Measurements from ENCODE around the gene PTGES3. TPM values are rescaled to one million over a fixed set of nuclear protein-coding genes. Genes with fewer than 3 reads are reported as not detected.

The PTGES3 gene
- total and polyA plus RNA-seq, 4 donors: 65.0 to 94.1 (median 81.3) TPM

- H3K4me1 ChIP-seq (ENCODE audit: control insufficient read depth in 4 of 4, insufficient read depth in 4 of 4, low read length in 3 of 4): peaks cover 5 to 25% (median 16%) of the 10 kb centered on the region in 4 donors
Observed at GRCh38 chr12:56668197-56668457, 20.0 kb downstream of the PTGES3 start.

GRCh38 chr12:56661979-56662638 lies 26.0 kb downstream of the PTGES3 start:
- Histone ChIP-seq H3K9ac (ENCODE audit: low read depth in 1 of 2, low read length in 2 of 2) (no peak overlapping the region), H3K27ac (ENCODE audit: low read depth in 1 of 2, low read length in 2 of 2) (no peak overlapping the region), H3K36me3 (ENCODE audit: control insufficient read depth in 4 of 4, insufficient read depth in 3 of 4, low read depth in 1 of 4, low read length in 3 of 4) (peaks cover 2 to 29% (median 24%) of the 10 kb centered on the region in 4 donors), H3K9me3 (ENCODE audit: control insufficient read depth in 4 of 4, low read length in 3 of 4) (no peaks in the 10 kb centered on the region), H3K4me3 (ENCODE audit: low read depth in 1 of 3, low read length in 3 of 3) (no peak overlapping the region), H3K4me1 (ENCODE audit: control insufficient read depth in 4 of 4, insufficient read depth in 4 of 4, low read length in 3 of 4) (no peaks in the 10 kb centered on the region), H3K27me3 (ENCODE audit: control insufficient read depth in 4 of 4, insufficient read depth in 4 of 4, low read length in 3 of 4) (no peaks in the 10 kb centered on the region)
- no peak for DNase-seq (ENCODE audit: low spot score)
- WGBS: 97% methylated on average over 13 of the region's 13 CpGs
- no peak for TF ChIP-seq REST (IDR thresholded peaks at IDR 0.05)
- no peak for TF ChIP-seq GABPA (IDR thresholded peaks at IDR 0.05 in 1 of 2, conservative IDR thresholded peaks at IDR 0.05 in 1 of 2)
- TF ChIP-seq FOXA1 (IDR thresholded peaks at IDR 0.05): no peak
- no peak for TF ChIP-seq FOXA2 (IDR thresholded peaks at IDR 0.05)
- TF ChIP-seq TAF1 (conservative IDR thresholded peaks at IDR 0.05): no peak
- TF ChIP-seq RXRA (IDR thresholded peaks at IDR 0.05): no peak
- TF ChIP-seq YY1 (IDR thresholded peaks at IDR 0.05): no peak
- no peak for TF ChIP-seq NR2F2 (IDR thresholded peaks at IDR 0.05)
- no peak for TF ChIP-seq ZBTB33 (IDR thresholded peaks at IDR 0.05)
- no peak for TF ChIP-seq EGR1 (IDR thresholded peaks at IDR 0.05; ENCODE audit: low read depth in 2 of 2)
- no peak for TF ChIP-seq RAD21 (IDR thresholded peaks at IDR 0.05)
- no peak for TF ChIP-seq HNF4A (conservative IDR thresholded peaks at IDR 0.05)

More at GRCh38 chr12:56668197-56668457, 20.0 kb downstream of the PTGES3 start:
- DNase-seq (ENCODE audit: low spot score): no peak
- H3K27me3 ChIP-seq (ENCODE audit: control insufficient read depth in 4 of 4, insufficient read depth in 4 of 4, low read length in 3 of 4): no peaks in the 10 kb centered on the region
- H3K27ac ChIP-seq (ENCODE audit: low read depth in 1 of 2, low read length in 2 of 2): no peak overlapping the region
- TF ChIP-seq FOXA2 (IDR thresholded peaks at IDR 0.05): no peak
- no peak for TF ChIP-seq ATF3 (IDR thresholded peaks at IDR 0.05)
- TF ChIP-seq MAX (IDR thresholded peaks at IDR 0.05): no peak
- no peak for TF ChIP-seq JUND (IDR thresholded peaks at IDR 0.05)
- no peak for TF ChIP-seq SP1 (IDR thresholded peaks at IDR 0.05)
- TF ChIP-seq HNF4G (IDR thresholded peaks at IDR 0.05): no peak
- no peak for TF ChIP-seq EGR1 (IDR thresholded peaks at IDR 0.05; ENCODE audit: low read depth in 2 of 2)
- no peak for TF ChIP-seq RXRA (IDR thresholded peaks at IDR 0.05)
- no peak for TF ChIP-seq NR2F2 (IDR thresholded peaks at IDR 0.05)
- TF ChIP-seq FOXA1 (IDR thresholded peaks at IDR 0.05): no peak
- TF ChIP-seq HNF4A (conservative IDR thresholded peaks at IDR 0.05): no peak
- TF ChIP-seq GABPA (IDR thresholded peaks at IDR 0.05 in 1 of 2, conservative IDR thresholded peaks at IDR 0.05 in 1 of 2): no peak
- TF ChIP-seq YY1 (IDR thresholded peaks at IDR 0.05): no peak
- H3K9me3 ChIP-seq (ENCODE audit: control insufficient read depth in 4 of 4, low read length in 3 of 4): no peaks in the 10 kb centered on the region
- H3K9ac ChIP-seq (ENCODE audit: low read depth in 1 of 2, low read length in 2 of 2): no peak overlapping the region
- H3K4me3 ChIP-seq (ENCODE audit: low read depth in 1 of 3, low read length in 3 of 3): no peak overlapping the region
- H3K36me3 ChIP-seq (ENCODE audit: control insufficient read depth in 4 of 4, insufficient read depth in 3 of 4, low read depth in 1 of 4, low read length in 3 of 4): peaks cover 13 to 64% (median 44%) of the 10 kb centered on the region in 4 donors
- WGBS: 82% methylated on average over 2 of the region's 2 CpGs

Measured in liver (tissue), 9 donors.